ENCODE data around the gene POMT1. TPM values are rescaled to one million over a fixed set of nuclear protein-coding genes. Genes with fewer than 3 reads are reported as not detected.

POMT1 gene
- total and polyA plus RNA-seq, 4 donors = 11.9 to 28.3 (median 23.1) TPM

- no peaks in the 10 kb centered on the region for H3K27me3 ChIP-seq (ENCODE audit: control insufficient read depth in 3 of 3, insufficient read depth in 3 of 3, low read length in 2 of 3)
- peak overlapping the region in 1 of 2 donors; percentile 46 for H3K9ac ChIP-seq (ENCODE audit: insufficient read depth in 1 of 2, low read length in 2 of 2)
- DNase-seq = no peak
- H3K4me1 ChIP-seq (ENCODE audit: control insufficient read depth in 5 of 5, insufficient read depth in 5 of 5, low read length in 5 of 5) = peaks cover 0 to 14% (median 11%) of the 10 kb centered on the region in 5 donors
- H3K4me3 ChIP-seq = peak overlapping the region; percentile 87
- no peaks in the 10 kb centered on the region for H3K9me3 ChIP-seq (ENCODE audit: control insufficient read depth in 4 of 4, insufficient read depth in 3 of 4, low read length in 3 of 4)
- H3K36me3 ChIP-seq (ENCODE audit: control insufficient read depth in 4 of 4, insufficient read depth in 4 of 4, low read length in 4 of 4) = peaks cover 0 to 36% (median 13%) of the 10 kb centered on the region in 4 donors
- no peak for ATAC-seq (ENCODE audit: insufficient read depth, low FRiP score)
- 64 to 77% methylated on average over 24 of the region's 24 CpGs for WGBS, 2 donors
- H3K27ac ChIP-seq (ENCODE audit: low read depth in 1 of 2, low read length in 1 of 2) = peak overlapping the region; percentile 20 to 80
- no peak for TF ChIP-seq CTCF (IDR thresholded peaks at IDR 0.05; ENCODE audit: control extremely low read depth, extremely low read depth)
These were observed 27.2 kb downstream of the POMT1 start for GRCh38 chr9:131529597-131530545.

- 3 to 4% methylated on average over 19 to 29 of the region's 29 CpGs for WGBS, 2 donors
- Histone ChIP-seq H3K27me3 (ENCODE audit: control insufficient read depth in 3 of 3, insufficient read depth in 3 of 3, low read length in 2 of 3) (no peaks in the 10 kb centered on the region), H3K4me3 (peak overlapping the region; percentile 87), H3K36me3 (ENCODE audit: control insufficient read depth in 4 of 4, insufficient read depth in 4 of 4, low read length in 4 of 4) (peaks cover 0 to 33% (median 13%) of the 10 kb centered on the region in 4 donors), H3K9ac (ENCODE audit: insufficient read depth in 1 of 2, low read length in 2 of 2) (peak overlapping the region in 1 of 2 donors; percentile 46), H3K4me1 (ENCODE audit: control insufficient read depth in 5 of 5, insufficient read depth in 5 of 5, low read length in 5 of 5) (peaks cover 0 to 14% (median 12%) of the 10 kb centered on the region in 5 donors), H3K27ac (ENCODE audit: low read depth in 1 of 2, low read length in 1 of 2) (peak overlapping the region; percentile 20 to 80), H3K9me3 (ENCODE audit: control insufficient read depth in 4 of 4, insufficient read depth in 3 of 4, low read length in 3 of 4) (no peaks in the 10 kb centered on the region)
- peak; percentile 8 for ATAC-seq (ENCODE audit: insufficient read depth, low FRiP score)
- DNase-seq = peak in 1 of 3 donors; percentile 20
- no peak for TF ChIP-seq CTCF (IDR thresholded peaks at IDR 0.05; ENCODE audit: control extremely low read depth, extremely low read depth)
These were observed 27.8 kb downstream of the POMT1 start for GRCh38 chr9:131530546-131530919.

GRCh38 chr9:131530920-131531832 is 28.5 kb downstream of the POMT1 start, which contains the start of gene UCK1:
Gene UCK1 (minus strand): TSS chr9:131531263. CDS start chr9:131531174, 89 bp downstream.
- WGBS, 2 donors = 8 to 17% methylated on average over 57 to 103 of the region's 103 CpGs
- TF ChIP-seq CTCF (IDR thresholded peaks at IDR 0.05; ENCODE audit: control extremely low read depth, extremely low read depth) = no peak

More at GRCh38 chr9:131530920-131531832, 28.5 kb downstream of the POMT1 start, which contains the start of gene UCK1:
- Histone ChIP-seq H3K36me3 (ENCODE audit: control insufficient read depth in 4 of 4, insufficient read depth in 4 of 4, low read length in 4 of 4) (peaks cover 0 to 26% (median 8%) of the 10 kb centered on the region in 4 donors), H3K27me3 (ENCODE audit: control insufficient read depth in 3 of 3, insufficient read depth in 3 of 3, low read length in 2 of 3) (no peaks in the 10 kb centered on the region), H3K4me3 (peak within 1 kb of the TSS; percentile 87), H3K27ac (ENCODE audit: low read depth in 1 of 2, low read length in 1 of 2) (peak within 1 kb of the TSS; percentile 68 to 80), H3K4me1 (ENCODE audit: control insufficient read depth in 5 of 5, insufficient read depth in 5 of 5, low read length in 5 of 5) (peaks cover 0 to 14% (median 12%) of the 10 kb centered on the region in 5 donors), H3K9me3 (ENCODE audit: control insufficient read depth in 4 of 4, insufficient read depth in 3 of 4, low read length in 3 of 4) (no peaks in the 10 kb centered on the region), H3K9ac (ENCODE audit: insufficient read depth in 1 of 2, low read length in 2 of 2) (peak within 1 kb of the TSS in 1 of 2 donors; percentile 46)
- DNase-seq (peak; percentile 90 to 92 (median 91)), ATAC-seq (ENCODE audit: insufficient read depth, low FRiP score) (peak; percentile 97)
